ENCODE results near the gene METTL16. TPM values are rescaled to one million over a fixed set of nuclear protein-coding genes. Genes with fewer than 3 reads are reported as not detected.
A peak's percentile ranks its signal among the peaks of the same experiment; 100 is the strongest.
"Not testable (repeated sequence)": the region's sequence is repeated elsewhere in the genome, so short reads cannot be mapped to it uniquely, and the experiment has no call there.

Gene METTL16
- total RNA-seq, 1 donor = 14.8 TPM

DNA sequence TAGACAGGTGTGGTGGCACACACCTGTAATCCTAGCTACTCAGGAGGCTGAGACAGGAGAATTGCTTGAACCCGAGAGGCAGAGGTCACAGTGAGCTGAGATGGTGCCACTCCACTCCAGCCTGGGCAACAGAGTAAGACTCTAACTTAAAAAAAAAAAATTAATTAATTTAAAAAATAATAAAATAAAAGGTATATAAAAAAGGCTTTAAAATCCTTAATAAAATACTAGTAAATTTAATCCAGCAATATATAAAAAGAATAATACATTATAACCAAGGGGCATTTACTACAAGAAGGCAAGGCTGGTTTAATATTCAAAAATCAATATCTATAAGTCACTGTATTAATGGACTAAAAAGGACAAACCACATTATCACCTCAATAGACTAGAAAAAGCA is 66.0 kb downstream of the METTL16 start:
- Histone ChIP-seq H3K79me2 (ENCODE audit: insufficient read depth, low read length) (no peaks in the 10 kb centered on the region), H3K4me2 (ENCODE audit: insufficient read depth, low read length) (no peak overlapping the region), H3K4me3 (ENCODE audit: insufficient read depth, low read length) (no peak overlapping the region), H3K4me1 (ENCODE audit: insufficient read depth, low read length) (no peaks in the 10 kb centered on the region), H3K9me3 (ENCODE audit: low read depth, low read length) (no peaks in the 10 kb centered on the region), H3K36me3 (ENCODE audit: insufficient read depth, low read length) (peaks cover 3% of the 10 kb centered on the region), H4K20me1 (ENCODE audit: insufficient read depth, low read length) (no peaks in the 10 kb centered on the region), H3K27ac (ENCODE audit: low read depth, low read length) (no peak overlapping the region), H3K27me3 (ENCODE audit: insufficient read depth, low read length) (no peaks in the 10 kb centered on the region), H2AFZ (ENCODE audit: low read length) (no peak overlapping the region)
- peak; percentile 35 for DNase-seq (ENCODE audit: insufficient read length, low spot score, missing footprints)
- TF ChIP-seq, protein P1, sequence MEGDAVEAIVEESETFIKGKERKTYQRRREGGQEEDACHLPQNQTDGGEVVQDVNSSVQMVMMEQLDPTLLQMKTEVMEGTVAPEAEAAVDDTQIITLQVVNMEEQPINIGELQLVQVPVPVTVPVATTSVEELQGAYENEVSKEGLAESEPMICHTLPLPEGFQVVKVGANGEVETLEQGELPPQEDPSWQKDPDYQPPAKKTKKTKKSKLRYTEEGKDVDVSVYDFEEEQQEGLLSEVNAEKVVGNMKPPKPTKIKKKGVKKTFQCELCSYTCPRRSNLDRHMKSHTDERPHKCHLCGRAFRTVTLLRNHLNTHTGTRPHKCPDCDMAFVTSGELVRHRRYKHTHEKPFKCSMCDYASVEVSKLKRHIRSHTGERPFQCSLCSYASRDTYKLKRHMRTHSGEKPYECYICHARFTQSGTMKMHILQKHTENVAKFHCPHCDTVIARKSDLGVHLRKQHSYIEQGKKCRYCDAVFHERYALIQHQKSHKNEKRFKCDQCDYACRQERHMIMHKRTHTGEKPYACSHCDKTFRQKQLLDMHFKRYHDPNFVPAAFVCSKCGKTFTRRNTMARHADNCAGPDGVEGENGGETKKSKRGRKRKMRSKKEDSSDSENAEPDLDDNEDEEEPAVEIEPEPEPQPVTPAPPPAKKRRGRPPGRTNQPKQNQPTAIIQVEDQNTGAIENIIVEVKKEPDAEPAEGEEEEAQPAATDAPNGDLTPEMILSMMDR (IDR thresholded peaks at IDR 0.05; ENCODE audit: extremely low read depth, low read depth, low read length) = no peak

DNA sequence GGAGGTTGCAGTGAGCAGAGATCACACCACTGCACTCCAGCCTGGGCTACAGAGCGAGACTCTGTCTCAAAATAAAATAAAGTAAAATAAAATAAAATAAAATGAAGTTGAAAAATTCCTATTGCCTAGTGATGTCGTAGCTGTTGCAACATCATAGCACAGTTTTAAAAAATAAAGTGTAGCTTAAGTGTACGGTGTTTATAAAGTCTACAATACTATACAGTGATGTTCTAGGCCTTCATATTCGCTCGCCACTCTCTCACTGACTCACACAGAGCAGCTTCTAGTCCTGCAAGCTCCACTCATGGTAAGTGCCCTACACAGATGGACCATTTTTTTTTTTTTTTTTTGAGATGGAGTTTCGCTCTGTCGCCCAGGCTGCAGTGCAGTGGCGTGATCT is 67.3 kb downstream of the METTL16 start:
- TF ChIP-seq, protein P1 (IDR thresholded peaks at IDR 0.05; ENCODE audit: extremely low read depth, low read depth, low read length) = no peak
- no peak for DNase-seq (ENCODE audit: insufficient read length, low spot score, missing footprints)
- H2AFZ ChIP-seq (ENCODE audit: low read length) = no peak overlapping the region
- no peak overlapping the region for H3K4me3 ChIP-seq (ENCODE audit: insufficient read depth, low read length)
- no peaks in the 10 kb centered on the region for H3K9me3 ChIP-seq (ENCODE audit: low read depth, low read length)
- peaks cover 3% of the 10 kb centered on the region for H3K4me1 ChIP-seq (ENCODE audit: insufficient read depth, low read length)
- H4K20me1 ChIP-seq (ENCODE audit: insufficient read depth, low read length) = no peaks in the 10 kb centered on the region
- H3K79me2 ChIP-seq (ENCODE audit: insufficient read depth, low read length) = no peaks in the 10 kb centered on the region
- H3K36me3 ChIP-seq (ENCODE audit: insufficient read depth, low read length) = peaks cover 6% of the 10 kb centered on the region
- no peak overlapping the region for H3K4me2 ChIP-seq (ENCODE audit: insufficient read depth, low read length)
- no peak overlapping the region for H3K27ac ChIP-seq (ENCODE audit: low read depth, low read length)
- H3K27me3 ChIP-seq (ENCODE audit: insufficient read depth, low read length) = no peaks in the 10 kb centered on the region

DNA sequence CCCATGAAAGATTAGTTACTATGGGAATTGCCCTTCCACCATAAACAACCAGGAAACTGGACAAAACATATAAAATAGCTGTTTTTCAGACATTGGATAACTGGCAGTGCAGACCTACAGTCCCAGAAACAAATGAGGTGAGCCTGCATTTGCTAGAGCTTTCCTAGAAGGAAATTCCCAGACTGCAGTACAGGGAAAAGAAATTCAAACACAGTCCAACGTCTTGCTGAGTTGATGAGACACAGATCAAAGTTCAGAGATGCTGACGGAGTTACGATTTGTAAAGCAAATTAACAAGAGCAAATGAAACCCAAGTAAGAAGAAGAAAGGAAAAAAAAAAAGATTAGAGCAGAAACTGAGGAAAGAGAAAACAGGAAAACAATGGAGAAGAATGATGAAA is 69.5 kb downstream of the METTL16 start:
- Histone ChIP-seq H4K20me1 (ENCODE audit: insufficient read depth, low read length) (no peaks in the 10 kb centered on the region), H3K27ac (ENCODE audit: low read depth, low read length) (no peak overlapping the region), H2AFZ (ENCODE audit: low read length) (no peak overlapping the region), H3K4me3 (ENCODE audit: insufficient read depth, low read length) (no peak overlapping the region), H3K9me3 (ENCODE audit: low read depth, low read length) (no peaks in the 10 kb centered on the region), H3K27me3 (ENCODE audit: insufficient read depth, low read length) (no peaks in the 10 kb centered on the region), H3K79me2 (ENCODE audit: insufficient read depth, low read length) (no peaks in the 10 kb centered on the region), H3K4me1 (ENCODE audit: insufficient read depth, low read length) (peaks cover 7% of the 10 kb centered on the region), H3K36me3 (ENCODE audit: insufficient read depth, low read length) (peaks cover 15% of the 10 kb centered on the region), H3K4me2 (ENCODE audit: insufficient read depth, low read length) (no peak overlapping the region)
- TF ChIP-seq, protein P1 (IDR thresholded peaks at IDR 0.05; ENCODE audit: extremely low read depth, low read depth, low read length) = no peak
- DNase-seq (ENCODE audit: insufficient read length, low spot score, missing footprints) = no peak

DNA sequence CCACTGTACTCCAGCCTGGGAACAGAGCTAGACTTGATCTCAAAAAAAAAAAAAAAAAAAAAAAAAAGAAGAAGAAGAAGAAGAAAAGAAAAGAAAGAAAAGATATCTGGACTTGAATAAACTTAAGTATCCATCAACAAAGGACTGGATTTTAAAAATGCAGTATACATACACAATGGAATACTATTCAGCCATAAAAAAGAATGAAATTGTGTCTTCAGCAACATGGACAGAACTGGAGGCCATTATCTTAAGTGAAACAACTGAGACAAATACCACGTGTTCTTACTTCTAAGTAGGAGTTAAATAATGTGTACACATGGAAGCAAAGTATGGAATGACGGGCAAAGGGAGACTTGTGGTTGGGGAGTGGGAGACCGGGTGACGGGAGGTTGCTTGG is 70.8 kb downstream of the METTL16 start:
- no peaks in the 10 kb centered on the region for H3K27me3 ChIP-seq (ENCODE audit: insufficient read depth, low read length)
- H3K4me2 ChIP-seq (ENCODE audit: insufficient read depth, low read length) = no peak overlapping the region
- peaks cover 7% of the 10 kb centered on the region for H3K4me1 ChIP-seq (ENCODE audit: insufficient read depth, low read length)
- peaks cover 24% of the 10 kb centered on the region for H3K36me3 ChIP-seq (ENCODE audit: insufficient read depth, low read length)
- TF ChIP-seq, protein P1 (IDR thresholded peaks at IDR 0.05; ENCODE audit: extremely low read depth, low read depth, low read length) = no peak
- no peaks in the 10 kb centered on the region for H3K79me2 ChIP-seq (ENCODE audit: insufficient read depth, low read length)
- H3K4me3 ChIP-seq (ENCODE audit: insufficient read depth, low read length) = no peak overlapping the region
- no peak overlapping the region for H3K27ac ChIP-seq (ENCODE audit: low read depth, low read length)
- DNase-seq (ENCODE audit: insufficient read length, low spot score, missing footprints) = no peak
- H2AFZ ChIP-seq (ENCODE audit: low read length) = no peak overlapping the region
- no peaks in the 10 kb centered on the region for H3K9me3 ChIP-seq (ENCODE audit: low read depth, low read length)
- H4K20me1 ChIP-seq (ENCODE audit: insufficient read depth, low read length) = no peaks in the 10 kb centered on the region

DNA sequence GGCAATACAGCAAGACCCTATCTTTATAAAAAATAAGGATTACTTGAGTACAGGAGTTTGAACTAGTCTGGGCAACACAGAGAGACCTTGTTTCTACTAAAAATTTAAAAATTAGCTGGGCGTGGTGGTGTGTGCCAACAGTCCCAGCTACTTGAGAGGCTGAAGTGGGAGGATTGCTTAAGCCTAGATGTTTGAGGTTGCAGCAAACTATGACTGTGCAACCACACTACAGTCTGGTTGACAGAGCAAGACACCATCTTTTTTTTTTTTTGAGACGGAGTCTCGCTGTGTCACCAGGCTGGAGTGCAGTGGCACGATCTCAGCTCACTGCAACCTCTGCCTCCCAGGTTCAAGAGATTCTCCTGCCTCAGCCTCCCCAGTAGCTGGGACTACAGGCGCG is 71.7 kb downstream of the METTL16 start:
- Histone ChIP-seq H3K36me3 (ENCODE audit: insufficient read depth, low read length) (peaks cover 24% of the 10 kb centered on the region), H3K27ac (ENCODE audit: low read depth, low read length) (peak overlapping the region; percentile 77)
- not testable (repeated sequence) for H2AFZ ChIP-seq (ENCODE audit: low read length); H4K20me1 ChIP-seq (ENCODE audit: insufficient read depth, low read length); H3K4me1 ChIP-seq (ENCODE audit: insufficient read depth, low read length); H3K9me3 ChIP-seq (ENCODE audit: low read depth, low read length); H3K4me3 ChIP-seq (ENCODE audit: insufficient read depth, low read length); DNase-seq (ENCODE audit: insufficient read length, low spot score, missing footprints); H3K79me2 ChIP-seq (ENCODE audit: insufficient read depth, low read length); H3K4me2 ChIP-seq (ENCODE audit: insufficient read depth, low read length); H3K27me3 ChIP-seq (ENCODE audit: insufficient read depth, low read length)

Measured in osteoblast (primary cell).